Measurements from ENCODE around the gene OARD1.

DNA sequence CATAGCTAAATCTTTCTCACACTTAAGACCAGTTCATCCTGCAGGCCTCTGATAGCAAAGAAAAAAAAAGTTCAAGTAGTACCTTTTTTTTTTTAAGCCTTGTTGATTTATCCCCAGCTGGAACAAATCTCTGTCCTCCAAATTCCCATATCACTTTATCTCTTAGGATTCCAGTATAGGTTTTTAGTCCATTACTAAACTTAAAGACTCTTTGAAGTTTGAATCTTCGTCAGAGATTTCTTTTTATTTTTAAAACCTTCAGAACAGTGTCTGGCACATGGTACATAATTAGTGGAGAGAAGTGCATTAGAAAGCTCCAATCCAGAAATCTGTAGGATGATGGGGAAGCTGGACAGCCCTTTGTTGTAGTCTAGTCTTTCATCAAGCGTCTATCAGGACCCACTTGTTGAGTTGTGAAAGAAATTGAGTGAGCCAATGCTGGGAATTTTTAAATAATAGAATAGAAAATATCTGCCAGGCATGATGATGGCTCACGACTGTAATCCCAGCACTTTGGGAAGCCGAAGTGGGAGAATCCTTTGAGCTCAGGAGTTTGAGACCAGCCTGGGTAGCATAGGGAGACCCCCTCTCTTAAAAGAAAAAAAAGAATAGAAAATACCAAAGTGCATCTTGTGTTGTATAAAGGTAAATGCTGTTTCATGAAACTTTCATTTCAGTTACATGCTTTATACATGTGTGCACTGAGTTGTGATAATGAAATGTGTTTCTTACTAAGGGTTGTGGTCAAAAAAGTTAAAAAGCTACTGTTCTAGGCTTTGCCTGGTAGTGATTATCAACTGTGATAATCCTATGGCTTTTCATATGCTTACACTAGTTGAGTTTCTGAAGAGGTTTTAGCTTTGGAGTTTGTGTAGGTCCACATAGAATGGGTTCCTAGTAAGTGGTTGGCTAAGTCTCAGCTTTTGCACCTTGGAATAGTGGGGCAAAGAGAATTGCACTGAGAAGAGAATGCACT, 3.8 kb upstream of the OARD1 start:
- TF ChIP-seq, protein P1, sequence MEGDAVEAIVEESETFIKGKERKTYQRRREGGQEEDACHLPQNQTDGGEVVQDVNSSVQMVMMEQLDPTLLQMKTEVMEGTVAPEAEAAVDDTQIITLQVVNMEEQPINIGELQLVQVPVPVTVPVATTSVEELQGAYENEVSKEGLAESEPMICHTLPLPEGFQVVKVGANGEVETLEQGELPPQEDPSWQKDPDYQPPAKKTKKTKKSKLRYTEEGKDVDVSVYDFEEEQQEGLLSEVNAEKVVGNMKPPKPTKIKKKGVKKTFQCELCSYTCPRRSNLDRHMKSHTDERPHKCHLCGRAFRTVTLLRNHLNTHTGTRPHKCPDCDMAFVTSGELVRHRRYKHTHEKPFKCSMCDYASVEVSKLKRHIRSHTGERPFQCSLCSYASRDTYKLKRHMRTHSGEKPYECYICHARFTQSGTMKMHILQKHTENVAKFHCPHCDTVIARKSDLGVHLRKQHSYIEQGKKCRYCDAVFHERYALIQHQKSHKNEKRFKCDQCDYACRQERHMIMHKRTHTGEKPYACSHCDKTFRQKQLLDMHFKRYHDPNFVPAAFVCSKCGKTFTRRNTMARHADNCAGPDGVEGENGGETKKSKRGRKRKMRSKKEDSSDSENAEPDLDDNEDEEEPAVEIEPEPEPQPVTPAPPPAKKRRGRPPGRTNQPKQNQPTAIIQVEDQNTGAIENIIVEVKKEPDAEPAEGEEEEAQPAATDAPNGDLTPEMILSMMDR (IDR thresholded peaks at IDR 0.05), result no peak
- TF ChIP-seq POLR2A (IDR thresholded peaks at IDR 0.05), result no peak

All from esophagus squamous epithelium (tissue), 4 donors.